ENCODE results near the gene PALD1. TPM values are rescaled to one million over a fixed set of nuclear protein-coding genes. Genes with fewer than 3 reads are reported as not detected.

Gene PALD1
- total and polyA plus RNA-seq, 9 of the 15 experiments (the other 6 are each of a cell fraction or from before 2014, with no cell fraction given): 0.03 to 0.29 (median 0.09) TPM; not detected in 2

- no peak for TF ChIP-seq PBX2 (CRISPR knock-in tag; IDR thresholded peaks at IDR 0.05; ENCODE audit: low read depth)
- no peak; the same call in 1 of the 2 replicates for TF ChIP-seq PBX2 (tag; conservative IDR thresholded peaks at IDR 0.05; ENCODE audit: low read depth)
- TF ChIP-seq NFIX (CRISPR knock-in tag; IDR thresholded peaks at IDR 0.05; ENCODE audit: low read depth): peak; percentile 64
- no peak for TF ChIP-seq ZNF75A (CRISPR knock-in tag; IDR thresholded peaks at IDR 0.05)
- TF ChIP-seq ZFP36 (IDR thresholded peaks at IDR 0.05; ENCODE audit: low read depth, low read length, partially characterized antibody): peak; percentile 10
- TF ChIP-seq TEAD4 (IDR thresholded peaks at IDR 0.05; ENCODE audit: low read length): peak; percentile 94
- TF ChIP-seq TEAD4 (CRISPR knock-in tag; IDR thresholded peaks at IDR 0.05; ENCODE audit: borderline replicate concordance): no peak
- TF ChIP-seq PRMT5 (CRISPR knock-in tag; IDR thresholded peaks at IDR 0.05): no peak
- TF ChIP-seq KLF13 (tag; IDR thresholded peaks at IDR 0.05; ENCODE audit: borderline replicate concordance, low read depth): no peak
- TF ChIP-seq SPI1 (IDR thresholded peaks at IDR 0.05; ENCODE audit: borderline replicate concordance, low read depth, low read length): no peak
- TF ChIP-seq CBFA2T2 (conservative IDR thresholded peaks at IDR 0.05): peak; percentile 96
- peak; percentile 66 for TF ChIP-seq NFE2 (IDR thresholded peaks at IDR 0.05; ENCODE audit: low read depth)
- peak; percentile 76; the same call in 1 of the 2 replicates for TF ChIP-seq CBFB (CRISPR knock-in tag; IDR thresholded peaks at IDR 0.05)
- no peak; the same call in 1 of the 2 replicates for TF ChIP-seq ZKSCAN8 (CRISPR knock-in tag; IDR thresholded peaks at IDR 0.05)
- TF ChIP-seq ZBTB8A (IDR thresholded peaks at IDR 0.05; ENCODE audit: partially characterized antibody): no peak
- no peak for TF ChIP-seq RBM22 (IDR thresholded peaks at IDR 0.05; ENCODE audit: low read depth, low read length, poor library complexity, severe bottlenecking)
- no peak for TF ChIP-seq ELK3 (CRISPR knock-in tag; IDR thresholded peaks at IDR 0.05)
- peak; percentile 14; the same call in 1 of the 2 replicates for TF ChIP-seq CBX5 (IDR thresholded peaks at IDR 0.05; ENCODE audit: borderline replicate concordance, low read depth)
- TF ChIP-seq HNRNPL (IDR thresholded peaks at IDR 0.05; ENCODE audit: low read depth, low read length): no peak
- TF ChIP-seq CEBPB (tag; IDR thresholded peaks at IDR 0.05): peak; percentile 92
- TF ChIP-seq HEY1 (CRISPR knock-in tag; IDR thresholded peaks at IDR 0.05; ENCODE audit: borderline replicate concordance): no peak
- no peak for TF ChIP-seq SRSF1 (IDR thresholded peaks at IDR 0.05; ENCODE audit: low read depth, low read length)
- peak; percentile 33 for TF ChIP-seq CHD1 (IDR thresholded peaks at IDR 0.05; ENCODE audit: low read length)
- no peak for TF ChIP-seq POLR2AphosphoS2 (IDR thresholded peaks at IDR 0.05; ENCODE audit: low read length)
- no peak for TF ChIP-seq ZKSCAN3 (CRISPR knock-in tag; IDR thresholded peaks at IDR 0.05)
- no peak for TF ChIP-seq NR4A1 (CRISPR knock-in tag; IDR thresholded peaks at IDR 0.05)
- peak; percentile 78 for TF ChIP-seq NR4A1 (tag; IDR thresholded peaks at IDR 0.05)
These were observed 80.6 kb downstream of the PALD1 start (continued) for GRCh38 chr10:70558871-70559810.
